Sigmoid colon (tissue), 7 donors: ENCODE data around the gene KCP. TPM values are rescaled to one million over a fixed set of nuclear protein-coding genes. Genes with fewer than 3 reads are reported as not detected.

Source experiments
- DNase-seq: peaks from one replicate; pipeline ENCODE4 v3.0.0-alpha.2; 2019
- H3K27ac ChIP-seq, 4 donors: fragments of 200-600 bp; sonication (generic); one replicate each; pipeline ENCODE4 v1.5.1; 2016 to 2019; ENCODE audit warnings: mild to moderate bottlenecking in 1 of 4
- H3K27me3 ChIP-seq, 3 donors: fragments of 200-600 bp; sonication (generic); one replicate each; pipeline ENCODE4 v1.5.1; 2019; ENCODE audit warnings: mild to moderate bottlenecking in 1 of 3
- H3K36me3 ChIP-seq, 4 donors: fragments of 200-600 bp; sonication (generic); one replicate each; pipeline ENCODE4 v1.5.1; 2016 to 2019
- H3K4me1 ChIP-seq, 4 donors: fragments of 200-600 bp; sonication (generic); one replicate each; pipeline ENCODE4 v1.5.1; 2017 to 2019
- H3K4me3 ChIP-seq, 4 donors: fragments of 200-600 bp; sonication (generic); one replicate each; pipeline ENCODE4 v1.5.1; 2017 to 2019; ENCODE audit warnings: mild to moderate bottlenecking in 2 of 4, moderate library complexity in 1 of 4
- H3K9me3 ChIP-seq, 4 donors: fragments of 200-600 bp in 3 of 4; sonication (generic) in 3 of 4; one replicate each; pipeline versions ENCODE4 v1.5.1 to v1.6.1; 2013 to 2019
- EP300 ChIP-seq, 4 donors: sonication (generic); formaldehyde crosslinking; IDR thresholded peaks; one replicate each; pipeline ENCODE4 v1.6.1; 2017; ENCODE audit warnings: antibody characterized with exemption in 4 of 4
- POLR2A ChIP-seq, 2 donors: fragments of 450-650 bp; IDR thresholded peaks; one replicate each; pipeline ENCODE4 v1.6.1; 2016; ENCODE audit warnings: antibody characterized with exemption in 2 of 2, mild to moderate bottlenecking in 2 of 2, moderate library complexity in 2 of 2
- POLR2AphosphoS5 ChIP-seq, 4 donors: sonication (generic); formaldehyde crosslinking; IDR thresholded peaks; one replicate each; pipeline ENCODE4 v1.6.1; 2017; ENCODE audit warnings: antibody characterized with exemption in 4 of 4
- WGBS, 2 donors: extraction: QIAGEN DNeasy Blood & Tissue Kit; methylation state at CpG; one replicate each; pipeline ENCODE4 v1.1.7; 2013; 5-methylcytosine and 5-hydroxymethylcytosine counted together
- intact Hi-C: fragments of 100-400 bp; cut with DNase I; formaldehyde crosslinking; loops from one replicate; pipeline ENCODE4 v1.15.1; 2023
- polyA plus RNA-seq, 3 donors: library from polyadenylated mRNA; stranded (reverse); fragments of 200-250 nt; gene quantifications; one replicate each; pipeline ENCODE4 v1.2.3, GENCODE V29; 2013
- total RNA-seq, 4 donors: library from RNA; depleted of rRNA; stranded (reverse); fragments of >200 nt; gene quantifications; one replicate each; pipeline ENCODE4 v1.1.0, GENCODE V29; 2016
- TF ChIP-seq, protein P1 (sequence below), 4 experiments: fragments of 450-650 bp in 3 of 4; fragments of 200-600 bp in 1 of 4; IDR thresholded peaks; one replicate each; pipeline ENCODE4 v1.5.1; 2016 to 2019; ENCODE audit warnings: antibody characterized with exemption in 4 of 4, mild to moderate bottlenecking in 3 of 4, moderate library complexity in 2 of 4
- donor health status: healthy with polysubstance abuse.
- donor health status: Bipolar disorder and iron deficiency.
- donor health status: healthy.

KCP gene
- total and polyA plus RNA-seq, 7 donors, result 0.14 to 0.42 (median 0.32) TPM; not detected in 3

DNA sequence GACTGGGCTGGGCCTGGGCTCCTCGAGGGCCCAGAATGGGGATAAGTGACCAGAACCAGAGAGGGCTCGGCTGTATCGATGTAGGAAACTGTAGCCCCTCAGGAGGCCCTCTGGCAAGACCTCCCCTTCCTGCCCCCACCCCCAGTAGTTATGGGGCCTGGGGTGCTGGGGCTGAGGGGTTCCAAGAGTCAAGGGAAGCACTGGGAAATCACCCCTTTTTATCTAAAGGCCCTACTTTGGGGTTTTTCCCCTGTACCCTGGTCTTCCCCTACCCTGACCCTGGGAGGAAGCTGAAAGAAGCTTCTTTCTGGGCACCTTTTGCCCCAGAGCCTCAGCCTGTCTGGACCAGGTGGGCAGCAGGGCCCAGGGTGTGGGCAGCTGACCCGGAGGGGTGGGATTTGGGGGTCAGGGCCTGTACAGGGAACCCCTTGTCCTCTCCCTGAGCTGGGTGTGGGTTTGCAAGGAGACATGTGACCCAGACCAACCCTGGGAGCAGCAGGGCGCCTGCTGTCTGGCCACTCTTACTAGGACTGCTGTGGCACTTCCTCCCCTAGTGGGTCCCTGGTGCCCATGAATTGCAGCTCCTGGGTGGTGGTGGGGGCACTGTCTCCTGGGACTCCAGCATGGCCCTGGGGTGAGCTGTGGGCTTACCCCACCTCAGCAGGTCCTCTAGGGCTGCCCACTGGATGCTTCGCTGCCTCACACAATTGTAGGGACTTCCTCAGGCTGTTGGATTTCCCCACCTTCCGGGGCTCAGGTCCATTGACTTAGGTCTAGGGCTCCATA is 28.8 kb upstream of the KCP start:
- intact Hi-C loops, result no loop called here
- Histone ChIP-seq H3K27me3 (peaks cover 14 to 62% (median 27%) of the 10 kb centered on the region in 3 donors), H3K4me3 (peak overlapping the region in 3 of 4 donors; percentile 40 to 59 (median 55)), H3K36me3 (no peaks in the 10 kb centered on the region), H3K9me3 (no peaks in the 10 kb centered on the region), H3K27ac (peak overlapping the region in 3 of 4 donors; percentile 14 to 39 (median 35)), H3K4me1 (peaks cover 0 to 19% (median 18%) of the 10 kb centered on the region in 4 donors)
- WGBS, 2 donors, result 45 to 46% methylated on average over 7 of the region's 7 CpGs
- no peak for TF ChIP-seq POLR2AphosphoS5 (IDR thresholded peaks at IDR 0.05)
- no peak for TF ChIP-seq POLR2A (IDR thresholded peaks at IDR 0.05)
- TF ChIP-seq, protein P1, sequence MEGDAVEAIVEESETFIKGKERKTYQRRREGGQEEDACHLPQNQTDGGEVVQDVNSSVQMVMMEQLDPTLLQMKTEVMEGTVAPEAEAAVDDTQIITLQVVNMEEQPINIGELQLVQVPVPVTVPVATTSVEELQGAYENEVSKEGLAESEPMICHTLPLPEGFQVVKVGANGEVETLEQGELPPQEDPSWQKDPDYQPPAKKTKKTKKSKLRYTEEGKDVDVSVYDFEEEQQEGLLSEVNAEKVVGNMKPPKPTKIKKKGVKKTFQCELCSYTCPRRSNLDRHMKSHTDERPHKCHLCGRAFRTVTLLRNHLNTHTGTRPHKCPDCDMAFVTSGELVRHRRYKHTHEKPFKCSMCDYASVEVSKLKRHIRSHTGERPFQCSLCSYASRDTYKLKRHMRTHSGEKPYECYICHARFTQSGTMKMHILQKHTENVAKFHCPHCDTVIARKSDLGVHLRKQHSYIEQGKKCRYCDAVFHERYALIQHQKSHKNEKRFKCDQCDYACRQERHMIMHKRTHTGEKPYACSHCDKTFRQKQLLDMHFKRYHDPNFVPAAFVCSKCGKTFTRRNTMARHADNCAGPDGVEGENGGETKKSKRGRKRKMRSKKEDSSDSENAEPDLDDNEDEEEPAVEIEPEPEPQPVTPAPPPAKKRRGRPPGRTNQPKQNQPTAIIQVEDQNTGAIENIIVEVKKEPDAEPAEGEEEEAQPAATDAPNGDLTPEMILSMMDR (IDR thresholded peaks at IDR 0.05), result no peak
- no peak for TF ChIP-seq EP300 (IDR thresholded peaks at IDR 0.05)
- DNase-seq, result no peak

DNA sequence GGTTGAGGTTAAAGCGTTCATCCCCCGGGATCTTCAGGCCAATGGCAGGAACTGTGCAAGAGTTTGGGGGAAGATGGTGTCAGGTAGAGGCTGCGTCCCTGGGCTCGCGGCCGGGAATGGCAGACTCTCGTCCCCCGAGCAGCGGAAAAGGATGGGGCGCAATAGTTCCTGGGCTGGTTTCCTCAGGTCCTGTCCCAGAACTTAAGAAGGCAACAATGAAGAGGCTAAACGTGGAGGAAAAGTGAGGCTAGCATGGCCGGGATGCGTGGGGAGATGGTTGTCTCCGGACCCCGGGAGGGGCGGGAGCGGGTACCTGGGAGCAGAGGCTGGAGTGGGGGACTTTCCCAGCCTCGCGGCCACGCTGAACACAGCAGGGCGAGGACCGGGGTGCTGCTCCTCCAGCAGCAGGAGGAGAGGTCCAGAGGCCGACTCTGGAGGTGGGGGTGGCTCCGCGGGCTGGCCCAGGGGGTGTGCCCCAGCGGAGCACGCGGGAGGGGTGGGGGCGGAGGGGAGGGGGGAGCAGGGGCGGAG is 28.1 kb upstream of the KCP start:
- intact Hi-C loops, result no loop called here

DNA sequence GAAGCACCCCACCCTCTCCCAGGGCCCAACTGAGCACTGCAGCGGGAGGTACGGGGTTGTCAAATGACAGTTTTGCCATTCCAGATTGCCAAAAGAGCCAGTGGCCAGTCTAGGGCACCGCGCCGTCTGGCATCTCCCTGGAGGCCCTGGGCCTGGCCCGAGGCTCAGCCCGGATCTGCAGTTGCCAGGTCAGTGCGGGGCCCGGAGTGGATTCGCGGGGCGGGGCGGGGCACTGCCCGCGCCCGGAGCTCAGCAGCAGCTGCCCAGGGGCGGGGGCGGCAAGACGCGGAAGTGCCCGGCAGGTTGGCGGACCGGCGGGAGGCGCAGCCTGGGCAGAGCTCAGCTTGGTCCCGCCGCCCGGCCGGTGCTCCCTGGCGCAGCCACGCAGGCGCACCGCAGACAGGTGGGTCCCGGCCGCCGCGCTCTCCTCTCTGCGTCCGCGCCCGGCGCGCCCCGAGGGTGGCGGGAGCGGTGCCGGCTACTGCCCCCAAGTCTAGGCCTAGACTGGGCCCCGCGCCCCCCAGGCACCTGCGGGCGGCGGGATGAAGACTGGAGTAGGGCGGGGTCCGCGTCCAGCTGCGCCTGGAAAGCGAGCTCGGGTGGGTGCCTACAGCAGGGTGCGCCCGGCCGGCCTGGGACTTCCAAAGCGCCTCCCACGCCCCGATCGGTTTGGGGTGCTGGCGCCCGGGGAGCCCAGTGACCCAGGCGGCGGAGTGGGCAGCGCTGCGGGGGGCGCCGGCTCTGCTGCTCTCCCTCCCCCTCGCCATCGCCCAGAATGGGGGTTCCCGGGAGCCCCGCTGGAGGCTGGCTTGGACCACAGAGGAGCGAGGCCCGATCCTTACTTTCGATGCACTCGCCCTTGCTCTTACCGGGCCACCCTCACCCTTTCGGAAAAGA is 27.4 kb upstream of the KCP start, which contains the start of gene IRF5:
IRF5 (plus strand) TSS at position 281 of the 897 bp plus-strand sequence. CDS start 4,155 bp downstream, outside the sequence.
- Histone ChIP-seq H3K27me3 (peaks cover 14 to 72% (median 27%) of the 10 kb centered on the region in 3 donors), H3K4me1 (peaks cover 0 to 19% (median 18%) of the 10 kb centered on the region in 4 donors), H3K36me3 (no peaks in the 10 kb centered on the region), H3K4me3 (peak within 1 kb of the TSS; percentile 21 to 59 (median 48)), H3K9me3 (no peaks in the 10 kb centered on the region), H3K27ac (peak within 1 kb of the TSS; percentile 35 to 56 (median 46))
- TF ChIP-seq POLR2AphosphoS5 (IDR thresholded peaks at IDR 0.05), result no peak
- no peak for TF ChIP-seq POLR2A (IDR thresholded peaks at IDR 0.05)
- TF ChIP-seq, protein P1 (IDR thresholded peaks at IDR 0.05), result no peak
- TF ChIP-seq EP300 (IDR thresholded peaks at IDR 0.05), result no peak
- intact Hi-C loops, result no loop called here
- peak; percentile 65 for DNase-seq
- WGBS, 2 donors, result 1% methylated on average over 83 of the region's 83 CpGs

More for the DNA sequence above, 28.1 kb upstream of the KCP start:
- Histone ChIP-seq H3K9me3 (no peaks in the 10 kb centered on the region), H3K4me3 (peak overlapping the region; percentile 21 to 59 (median 48)), H3K4me1 (peaks cover 0 to 19% (median 18%) of the 10 kb centered on the region in 4 donors), H3K27me3 (peaks cover 14 to 65% (median 27%) of the 10 kb centered on the region in 3 donors), H3K36me3 (no peaks in the 10 kb centered on the region), H3K27ac (peak overlapping the region in 2 of 4 donors; percentile 39 to 56)
- DNase-seq, result peak; percentile 65
- no peak for TF ChIP-seq EP300 (IDR thresholded peaks at IDR 0.05)
- no peak for TF ChIP-seq POLR2AphosphoS5 (IDR thresholded peaks at IDR 0.05)
- no peak for TF ChIP-seq POLR2A (IDR thresholded peaks at IDR 0.05)
- TF ChIP-seq, protein P1 (IDR thresholded peaks at IDR 0.05), result no peak
- 2% methylated on average over 30 of the region's 30 CpGs for WGBS, 2 donors

DNA sequence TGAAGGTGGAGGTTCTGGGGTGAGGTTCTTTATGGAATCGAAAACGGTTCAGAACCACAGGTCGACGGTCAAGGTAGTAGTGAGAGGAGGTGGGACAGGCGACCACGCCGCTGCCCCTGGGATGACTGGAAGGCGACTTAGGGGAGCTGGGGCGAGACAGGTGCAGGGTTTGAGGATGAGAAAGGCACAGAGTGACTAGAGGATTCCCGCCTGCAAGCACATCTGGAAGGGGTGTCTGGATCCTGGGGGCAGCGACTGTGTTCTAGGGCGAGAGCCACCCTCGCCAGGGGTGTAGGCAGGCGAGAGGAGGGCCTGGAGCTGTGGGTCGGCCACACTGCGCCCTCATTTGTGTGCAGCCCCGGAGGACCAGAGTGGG is 26.8 kb upstream of the KCP start:
- Histone ChIP-seq H3K4me1 (peaks cover 0 to 19% (median 18%) of the 10 kb centered on the region in 4 donors), H3K36me3 (no peaks in the 10 kb centered on the region), H3K4me3 (peak overlapping the region in 2 of 4 donors; percentile 55 to 59), H3K27me3 (peaks cover 14 to 78% (median 31%) of the 10 kb centered on the region in 3 donors), H3K27ac (peak overlapping the region in 1 of 4 donors; percentile 56), H3K9me3 (no peaks in the 10 kb centered on the region)
- no peak for TF ChIP-seq POLR2AphosphoS5 (IDR thresholded peaks at IDR 0.05)
- TF ChIP-seq, protein P1 (IDR thresholded peaks at IDR 0.05), result no peak
- no peak for TF ChIP-seq EP300 (IDR thresholded peaks at IDR 0.05)
- no peak for TF ChIP-seq POLR2A (IDR thresholded peaks at IDR 0.05)
- intact Hi-C loops, result no loop called here
- WGBS, 2 donors, result 66 to 73% methylated on average over 17 of the region's 17 CpGs
- peak; percentile 40 for DNase-seq
